HCT116 (cell line): ENCODE results near the gene GALNT18. TPM values are rescaled to one million over a fixed set of nuclear protein-coding genes. Genes with fewer than 3 reads are reported as not detected.
A peak's percentile ranks its signal among the peaks of the same experiment; 100 is the strongest.

Experiments
- ATAC-seq: fragments of 200-7000 bp; cut with Tn5 transposase; 2 replicates; pipeline ENCODE4 v1.9.1; 2020; ENCODE audit warnings: mild to moderate bottlenecking, moderate library complexity
- BruUV-seq: library from RNA; stranded (reverse); fragments of 400-500 nt; replicated peaks from 2 replicates; lab custom pipeline; 2021; lab: Mats Ljungman, UMichigan
- CTCF ChIA-PET: fragments of 300-600 bp; sonication (Branson Sonifier 250); formaldehyde crosslinking; loops from one replicate; lab custom pipeline; 2021; ENCODE audit warnings: antibody characterized with exemption; lab: Charles Lee
- POLR2A ChIA-PET: fragments of 300-600, 350-600 bp; sonication (Branson Sonifier 250); formaldehyde crosslinking; loops from one replicate; lab custom pipeline; 2021; ENCODE audit warnings: antibody characterized with exemption; lab: Charles Lee
- RAD21 ChIA-PET, 2 experiments: fragments of 300-600 bp; sonication (Branson Sonifier 250); formaldehyde crosslinking; loops; one replicate each; lab custom pipeline; 2023; ENCODE audit warnings: low total read pairs in 2 of 2; ENCODE audit not compliant: uncharacterized antibody in 2 of 2, unreplicated experiment in 2 of 2, low non-redundant PET in 1 of 2; lab: Charles Lee
- DNase-seq: peaks from one replicate; pipeline ENCODE4 v3.0.0-alpha.2; 2010; ENCODE audit warnings: low read depth, low spot score
- H2AFZ ChIP-seq: fragments of 200-600 bp; shearing (Covaris generic), sonication (generic); 2 replicates; pipeline ENCODE4 v1.6.1; 2017; ENCODE audit warnings: low read depth, mixed run types, mixed read lengths, antibody characterized with exemption, low read length; ENCODE audit not compliant: poor library complexity, severe bottlenecking
- H3K27ac ChIP-seq: 2 replicates; pipeline ENCODE4 v1.5.1; 2012; ENCODE audit warnings: low read depth, low read length
- H3K27me3 ChIP-seq: fragments of 200-600 bp; sonication (generic); 2 replicates; pipeline ENCODE4 v1.6.1; 2016; ENCODE audit warnings: mixed run types, low read length, mixed read lengths; ENCODE audit not compliant: insufficient read depth
- H3K36me3 ChIP-seq, 2 experiments: fragments of 200-500 bp in 1 of 2; fragments of 200-600 bp in 1 of 2; sonication (Bioruptor generic) in 1 of 2; sonication (generic) in 1 of 2; 2 replicates each; pipeline versions ENCODE4 v1.5.1 to v1.6.1; 2014 to 2016; ENCODE audit warnings: low read length in 2 of 2, inconsistent platforms in 1 of 2, mixed read lengths in 1 of 2, mixed run types in 1 of 2; ENCODE audit not compliant: insufficient read depth in 2 of 2, control insufficient read depth in 1 of 2
- H3K4me1 ChIP-seq, 2 experiments: fragments of 200-600 bp in 1 of 2; sonication (generic) in 1 of 2; 2 replicates each; pipeline versions ENCODE4 v1.5.1 to v1.6.1; 2012 to 2017; ENCODE audit warnings: low read length in 2 of 2, inconsistent platforms in 1 of 2, mild to moderate bottlenecking in 1 of 2, mixed read lengths in 1 of 2, mixed run types in 1 of 2, moderate library complexity in 1 of 2; ENCODE audit not compliant: insufficient read depth in 2 of 2, control insufficient read depth in 1 of 2
- H3K4me2 ChIP-seq: fragments of 200-600 bp; sonication (generic); 2 replicates; pipeline ENCODE4 v1.6.1; 2017; ENCODE audit warnings: mixed run types, low read length, mixed read lengths
- H3K4me3 ChIP-seq, 2 experiments: fragments of 200-600 bp in 1 of 2; sonication (generic) in 1 of 2; replicated peaks in 1 of 2; 2 replicates each; pipeline ENCODE4 v1.5.1; 2011 to 2016; ENCODE audit warnings: low read length in 2 of 2, control low read depth in 1 of 2, low read depth in 1 of 2, mild to moderate bottlenecking in 1 of 2, mixed read lengths in 1 of 2, mixed run types in 1 of 2
- H3K79me2 ChIP-seq: fragments of 200-600 bp; sonication (generic); 2 replicates; pipeline ENCODE4 v1.6.1; 2017; ENCODE audit warnings: mild to moderate bottlenecking, mixed run types, low read length, moderate library complexity, mixed read lengths; ENCODE audit not compliant: insufficient read depth
- H3K9ac ChIP-seq: fragments of 200-600 bp; sonication (generic); 2 replicates; pipeline ENCODE4 v1.6.1; 2016; ENCODE audit warnings: low read length, mixed read lengths
- H3K9me2 ChIP-seq: fragments of 200-600 bp; sonication (generic), shearing (Covaris generic); 2 replicates; pipeline ENCODE4 v1.6.1; 2017; ENCODE audit warnings: mixed run types, mild to moderate bottlenecking, moderate library complexity; ENCODE audit not compliant: insufficient read depth
- H3K9me3 ChIP-seq, 2 experiments: fragments of 200-500 bp in 1 of 2; fragments of 200-600 bp in 1 of 2; sonication (Bioruptor generic) in 1 of 2; sonication (generic) in 1 of 2; 2 replicates each; pipeline ENCODE4 v1.6.1; 2014 to 2017; ENCODE audit warnings: low read length in 2 of 2, mixed read lengths in 2 of 2, inconsistent platforms in 1 of 2, low read depth in 1 of 2, mild to moderate bottlenecking in 1 of 2, mixed run types in 1 of 2, moderate library complexity in 1 of 2; ENCODE audit not compliant: control insufficient read depth in 1 of 2, insufficient read depth in 1 of 2
- H4K20me1 ChIP-seq: fragments of 200-600 bp; sonication (generic), shearing (Covaris generic); 2 replicates; pipeline ENCODE4 v1.6.1; 2017; ENCODE audit warnings: mixed run types, mild to moderate bottlenecking, moderate library complexity; ENCODE audit not compliant: insufficient read depth
- CBX3 ChIP-seq: IDR thresholded peaks from 2 replicates; pipeline ENCODE4 v1.6.1; 2012; ENCODE audit warnings: low read depth
- CEBPB ChIP-seq: IDR thresholded peaks from 2 replicates; pipeline ENCODE4 v1.6.1; 2012; ENCODE audit warnings: low read depth
- EGR1 ChIP-seq: IDR thresholded peaks from 2 replicates; pipeline ENCODE4 v1.6.1; 2012; ENCODE audit warnings: low read depth
- ELF1 ChIP-seq: IDR thresholded peaks from 2 replicates; pipeline ENCODE4 v1.6.1; 2012; ENCODE audit warnings: low read depth, borderline replicate concordance
- EZH2 ChIP-seq: fragments of 200-600 bp; sonication (generic); IDR thresholded peaks from 2 replicates; pipeline ENCODE4 v1.6.1; 2017; ENCODE audit warnings: antibody characterized with exemption, mixed run types
- JUND ChIP-seq: IDR thresholded peaks from 2 replicates; pipeline ENCODE4 v1.6.1; 2012
- POLR2AphosphoS5 ChIP-seq: IDR thresholded peaks from 2 replicates; pipeline ENCODE4 v1.6.1; 2011; ENCODE audit warnings: mild to moderate bottlenecking, low read depth, low read length, moderate library complexity
- SP1 ChIP-seq: IDR thresholded peaks from 2 replicates; pipeline ENCODE4 v1.6.1; 2012; ENCODE audit warnings: low read depth
- SRF ChIP-seq: IDR thresholded peaks from 2 replicates; pipeline ENCODE4 v1.6.1; 2012; ENCODE audit warnings: low read depth
- TCF7L2 ChIP-seq: IDR thresholded peaks from 2 replicates; pipeline ENCODE4 v1.7.0; 2011; ENCODE audit warnings: borderline replicate concordance, inconsistent platforms; ENCODE audit not compliant: insufficient read depth, insufficient read length; ENCODE audit errors: extremely low read depth
- YY1 ChIP-seq: IDR thresholded peaks from 2 replicates; pipeline ENCODE4 v1.6.1; 2011; ENCODE audit warnings: low read length, low read depth, moderate library complexity, mild to moderate bottlenecking; ENCODE audit not compliant: insufficient replicate concordance; ENCODE audit errors: extremely low read depth
- ZFX ChIP-seq: fragments of 450-650 bp; IDR thresholded peaks from 2 replicates; pipeline ENCODE4 v1.6.1; 2017
- intact Hi-C: fragments of 100-400 bp; cut with micrococcal nuclease; formaldehyde crosslinking; loops from 2 replicates; pipeline ENCODE4 v1.10.0; 2022
- total RNA-seq: library from RNA; stranded (reverse); gene quantifications from one replicate; pipeline ENCODE4 v1.2.1, GENCODE V29; 2021; ENCODE audit not compliant: unreplicated experiment
- TF ChIP-seq, protein P1 (sequence below): IDR thresholded peaks from 2 replicates; pipeline ENCODE4 v1.6.1; 2012; ENCODE audit warnings: low read depth

The GALNT18 gene
- total RNA-seq, 1 experiment from 2014 or later, result 19.9 TPM

DNA sequence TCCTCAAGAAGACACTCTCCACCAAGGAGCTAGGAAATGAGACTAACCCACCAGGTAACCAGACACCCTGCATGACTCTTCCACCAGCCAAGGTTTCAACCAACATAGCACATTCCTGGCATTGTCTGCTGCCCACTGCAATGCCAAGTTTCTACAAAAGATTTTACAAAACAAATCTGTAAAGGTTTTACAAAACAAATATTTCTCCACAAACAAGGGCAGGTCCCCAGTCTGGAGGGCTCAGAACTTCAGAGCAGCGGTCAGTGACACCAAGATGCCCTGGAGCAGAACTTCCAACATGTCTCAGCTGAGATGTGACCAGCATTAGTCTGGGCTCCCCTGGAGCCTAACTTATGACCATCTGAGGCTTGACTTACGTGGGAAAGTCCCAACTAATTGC lies 14.0 kb downstream of the GALNT18 start:
- RAD21 ChIA-PET, result no interaction called here
- DNase-seq, result no peak
- no peak overlapping the region for H3K27ac ChIP-seq
- H3K9me2 ChIP-seq, result no peaks in the 10 kb centered on the region
- POLR2A ChIA-PET, result no interaction called here
- H3K36me3 ChIP-seq, result no peaks in the 10 kb centered on the region
- intact Hi-C loops, result no loop called here
- H3K9me3 ChIP-seq, result no peaks in the 10 kb centered on the region
- peak; percentile 60; the same call in 1 of the 2 replicates for ATAC-seq
- peaks cover 18 to 30% of the 10 kb centered on the region in 2 experiments for H3K4me1 ChIP-seq
- TF ChIP-seq EGR1, result no peak
- no peak for TF ChIP-seq TCF7L2
- TF ChIP-seq EZH2, result no peak
- no peak for TF ChIP-seq ZFX
- TF ChIP-seq CBX3, result no peak
- TF ChIP-seq, all 23 proteins: peak for 0
- H3K27me3 ChIP-seq, result no peaks in the 10 kb centered on the region
- H3K79me2 ChIP-seq, result peaks cover 48% of the 10 kb centered on the region
- no peak overlapping the region for H3K9ac ChIP-seq
- no peak overlapping the region for H2AFZ ChIP-seq
- H3K4me3 ChIP-seq, result no peak overlapping the region
- BruUV-seq, result no TSS peak
- peak overlapping the region; percentile 28; the same call in 1 of the 2 replicates for H3K4me2 ChIP-seq
- no peaks in the 10 kb centered on the region for H4K20me1 ChIP-seq
- CTCF ChIA-PET, result no interaction called here

- H3K4me3 ChIP-seq, result no peak overlapping the region
- no peaks in the 10 kb centered on the region for H3K36me3 ChIP-seq
- intact Hi-C loops, result no loop called here
- H3K4me1 ChIP-seq, result peaks cover 18 to 30% of the 10 kb centered on the region in 2 experiments
- ATAC-seq, result no peak
- RAD21 ChIA-PET, result no interaction called here
- H3K9ac ChIP-seq, result no peak overlapping the region
- TF ChIP-seq SRF (no peak), ELF1 (no peak), CBX3 (no peak), POLR2AphosphoS5 (no peak), CEBPB (no peak), JUND (no peak), YY1 (no peak), ZFX (no peak), EGR1 (no peak), SP1 (no peak)
- TF ChIP-seq, protein P1, sequence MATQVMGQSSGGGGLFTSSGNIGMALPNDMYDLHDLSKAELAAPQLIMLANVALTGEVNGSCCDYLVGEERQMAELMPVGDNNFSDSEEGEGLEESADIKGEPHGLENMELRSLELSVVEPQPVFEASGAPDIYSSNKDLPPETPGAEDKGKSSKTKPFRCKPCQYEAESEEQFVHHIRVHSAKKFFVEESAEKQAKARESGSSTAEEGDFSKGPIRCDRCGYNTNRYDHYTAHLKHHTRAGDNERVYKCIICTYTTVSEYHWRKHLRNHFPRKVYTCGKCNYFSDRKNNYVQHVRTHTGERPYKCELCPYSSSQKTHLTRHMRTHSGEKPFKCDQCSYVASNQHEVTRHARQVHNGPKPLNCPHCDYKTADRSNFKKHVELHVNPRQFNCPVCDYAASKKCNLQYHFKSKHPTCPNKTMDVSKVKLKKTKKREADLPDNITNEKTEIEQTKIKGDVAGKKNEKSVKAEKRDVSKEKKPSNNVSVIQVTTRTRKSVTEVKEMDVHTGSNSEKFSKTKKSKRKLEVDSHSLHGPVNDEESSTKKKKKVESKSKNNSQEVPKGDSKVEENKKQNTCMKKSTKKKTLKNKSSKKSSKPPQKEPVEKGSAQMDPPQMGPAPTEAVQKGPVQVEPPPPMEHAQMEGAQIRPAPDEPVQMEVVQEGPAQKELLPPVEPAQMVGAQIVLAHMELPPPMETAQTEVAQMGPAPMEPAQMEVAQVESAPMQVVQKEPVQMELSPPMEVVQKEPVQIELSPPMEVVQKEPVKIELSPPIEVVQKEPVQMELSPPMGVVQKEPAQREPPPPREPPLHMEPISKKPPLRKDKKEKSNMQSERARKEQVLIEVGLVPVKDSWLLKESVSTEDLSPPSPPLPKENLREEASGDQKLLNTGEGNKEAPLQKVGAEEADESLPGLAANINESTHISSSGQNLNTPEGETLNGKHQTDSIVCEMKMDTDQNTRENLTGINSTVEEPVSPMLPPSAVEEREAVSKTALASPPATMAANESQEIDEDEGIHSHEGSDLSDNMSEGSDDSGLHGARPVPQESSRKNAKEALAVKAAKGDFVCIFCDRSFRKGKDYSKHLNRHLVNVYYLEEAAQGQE, result no peak
- no peaks in the 10 kb centered on the region for H3K9me2 ChIP-seq
- H2AFZ ChIP-seq, result no peak overlapping the region
- H3K27me3 ChIP-seq, result no peaks in the 10 kb centered on the region
- BruUV-seq, result no TSS peak
- no peak overlapping the region for H3K27ac ChIP-seq
- no peak for DNase-seq
- no peak overlapping the region for H3K4me2 ChIP-seq
- H4K20me1 ChIP-seq, result no peaks in the 10 kb centered on the region
- H3K79me2 ChIP-seq, result peaks cover 38% of the 10 kb centered on the region
- no peaks in the 10 kb centered on the region for H3K9me3 ChIP-seq
- POLR2A ChIA-PET, result no interaction called here
- CTCF ChIA-PET, result no interaction called here
Observed at GRCh38 chr11:11605821-11606450, 15.9 kb downstream of the GALNT18 start.
